GM13976 (cell line): ENCODE data around the gene LRRC8C.

ENCODE experiments used
- DNase-seq: peaks from one replicate; pipeline ENCODE4 v3.0.0; 2012; ENCODE audit warnings: low spot score
- in situ Hi-C: fragments of 300-500 bp; cut with MboI; formaldehyde crosslinking; loops from one replicate; pipeline ENCODE4 v1.12.0; 2022; ENCODE audit warnings: low sequenced_read_pairs, mixed read lengths, inconsistent platforms; ENCODE audit not compliant: unreplicated experiment
- TF ChIP-seq, protein P1 (sequence below): IDR thresholded peaks from 2 replicates; pipeline ENCODE4 v1.5.1; 2012; ENCODE audit warnings: borderline replicate concordance, mild to moderate bottlenecking; ENCODE audit not compliant: insufficient read depth; ENCODE audit errors: extremely low read depth, missing control alignments, control extremely low read depth

Gene LRRC8C

DNA sequence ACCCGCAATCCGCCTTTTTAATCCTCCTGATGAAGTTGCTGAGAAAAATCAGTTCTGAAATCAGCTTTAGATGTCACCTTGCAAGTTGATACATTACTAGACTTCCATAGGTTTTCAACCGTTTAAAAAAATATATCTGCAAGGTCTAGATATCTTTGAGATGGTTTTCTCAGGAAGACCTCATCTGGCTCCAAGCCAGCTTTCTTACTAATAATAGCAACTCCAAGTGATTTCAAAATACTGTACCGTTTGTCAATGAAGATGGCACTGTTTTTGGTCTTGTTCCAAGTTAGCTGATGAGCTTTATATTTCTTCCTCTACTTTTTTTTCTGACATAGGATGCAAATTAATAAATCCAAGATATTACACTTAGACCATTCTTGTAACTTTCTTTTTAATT is 40.3 kb downstream of the LRRC8C start:
- in situ Hi-C loops, result no loop called here
- TF ChIP-seq, protein P1, sequence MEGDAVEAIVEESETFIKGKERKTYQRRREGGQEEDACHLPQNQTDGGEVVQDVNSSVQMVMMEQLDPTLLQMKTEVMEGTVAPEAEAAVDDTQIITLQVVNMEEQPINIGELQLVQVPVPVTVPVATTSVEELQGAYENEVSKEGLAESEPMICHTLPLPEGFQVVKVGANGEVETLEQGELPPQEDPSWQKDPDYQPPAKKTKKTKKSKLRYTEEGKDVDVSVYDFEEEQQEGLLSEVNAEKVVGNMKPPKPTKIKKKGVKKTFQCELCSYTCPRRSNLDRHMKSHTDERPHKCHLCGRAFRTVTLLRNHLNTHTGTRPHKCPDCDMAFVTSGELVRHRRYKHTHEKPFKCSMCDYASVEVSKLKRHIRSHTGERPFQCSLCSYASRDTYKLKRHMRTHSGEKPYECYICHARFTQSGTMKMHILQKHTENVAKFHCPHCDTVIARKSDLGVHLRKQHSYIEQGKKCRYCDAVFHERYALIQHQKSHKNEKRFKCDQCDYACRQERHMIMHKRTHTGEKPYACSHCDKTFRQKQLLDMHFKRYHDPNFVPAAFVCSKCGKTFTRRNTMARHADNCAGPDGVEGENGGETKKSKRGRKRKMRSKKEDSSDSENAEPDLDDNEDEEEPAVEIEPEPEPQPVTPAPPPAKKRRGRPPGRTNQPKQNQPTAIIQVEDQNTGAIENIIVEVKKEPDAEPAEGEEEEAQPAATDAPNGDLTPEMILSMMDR, result no peak
- DNase-seq, result no peak

DNA sequence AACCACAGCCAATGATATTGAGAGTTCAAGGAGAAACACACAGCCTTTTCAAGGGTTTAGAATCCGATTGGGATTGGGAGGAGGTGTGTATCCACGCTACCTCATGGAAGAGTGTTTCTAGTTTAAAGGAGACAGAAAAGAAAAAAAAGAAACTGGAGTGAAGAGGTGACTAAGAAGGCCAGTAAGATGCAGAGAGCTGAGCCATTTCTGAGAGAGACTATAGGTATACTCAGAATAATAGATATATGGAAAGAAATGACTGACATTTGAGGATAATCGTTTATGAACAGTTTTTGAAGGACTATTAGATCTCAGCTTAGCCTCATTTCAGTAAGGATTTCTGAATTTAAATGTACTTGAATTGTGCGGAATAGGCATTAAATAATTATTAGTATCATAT is 42.8 kb downstream of the LRRC8C start:
- in situ Hi-C loops, result no loop called here
- TF ChIP-seq, protein P1, result no peak
- no peak for DNase-seq

DNA sequence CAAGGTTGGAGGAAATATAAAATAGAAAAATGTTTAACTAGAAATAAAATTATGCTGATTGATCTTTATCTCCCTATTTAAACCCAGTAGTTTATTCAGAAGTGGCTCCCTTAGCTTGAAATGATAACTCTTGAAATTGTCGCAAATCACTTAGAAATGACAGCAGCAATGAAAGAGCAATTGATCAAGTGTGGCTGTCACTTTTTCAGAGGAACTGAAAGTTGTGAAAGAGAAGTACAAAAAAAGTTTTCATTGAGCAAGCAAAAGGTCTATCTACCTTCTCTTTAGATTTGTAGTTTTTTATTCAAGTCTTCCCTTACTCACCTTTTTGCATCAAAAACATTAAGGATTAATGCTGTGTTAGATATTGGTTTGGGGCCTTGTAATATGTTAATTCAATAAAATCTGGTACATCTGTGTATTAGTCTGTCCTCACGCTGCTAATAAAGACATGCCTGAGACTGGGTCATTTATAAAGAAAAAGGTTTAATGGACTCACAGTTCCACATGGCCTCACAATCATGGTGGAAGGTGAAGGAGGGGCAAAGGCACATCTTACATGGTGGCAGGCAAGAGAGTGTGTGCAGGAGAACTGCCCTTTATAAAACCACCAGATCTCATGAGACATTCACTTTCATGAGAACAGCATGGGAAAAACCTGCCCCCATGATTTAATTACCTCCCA is 48.3 kb downstream of the LRRC8C start:
- DNase-seq, result peak; percentile 66
- in situ Hi-C loops, result no loop called here

DNA sequence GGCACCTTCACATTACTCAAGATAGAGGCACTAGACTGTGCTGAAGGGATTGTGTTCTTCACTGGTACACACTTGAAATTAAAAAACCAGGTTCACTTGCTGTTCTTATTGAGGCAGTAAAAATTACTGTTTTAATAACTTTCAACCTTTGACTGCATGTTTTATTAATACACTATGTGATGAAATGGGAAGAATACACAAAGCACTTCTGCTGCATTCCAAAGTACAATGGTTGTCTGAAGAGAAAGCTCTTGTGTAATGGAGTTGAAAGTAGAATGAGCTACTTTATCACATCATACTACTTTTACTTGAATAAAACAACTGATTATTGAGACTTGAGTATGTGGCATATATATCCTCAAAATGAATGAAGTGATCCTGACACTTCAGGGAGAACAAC is 49.7 kb downstream of the LRRC8C start:
- in situ Hi-C loops, result no loop called here
- DNase-seq, result no peak
- TF ChIP-seq, protein P1, result no peak

More for the DNA sequence above, 48.3 kb downstream of the LRRC8C start:
- TF ChIP-seq, protein P1, result no peak

GRCh38 chr1:89685461-89685860 is 52.5 kb downstream of the LRRC8C start:
- TF ChIP-seq, protein P1, result no peak
- DNase-seq, result no peak
- in situ Hi-C loops, result no loop called here

- in situ Hi-C loops, result no loop called here
- TF ChIP-seq, protein P1, result no peak
- DNase-seq, result no peak
Measured at GRCh38 chr1:89686520-89686919, 53.6 kb downstream of the LRRC8C start.
